T-helper 1 cell (primary cell): ENCODE data around the gene SLC25A21.

Experiments used
- DNase-seq, 5 donors: peaks; one replicate each; pipeline ENCODE4 v3.0.0-alpha.2; 2012 to 2020

Gene SLC25A21

DNA sequence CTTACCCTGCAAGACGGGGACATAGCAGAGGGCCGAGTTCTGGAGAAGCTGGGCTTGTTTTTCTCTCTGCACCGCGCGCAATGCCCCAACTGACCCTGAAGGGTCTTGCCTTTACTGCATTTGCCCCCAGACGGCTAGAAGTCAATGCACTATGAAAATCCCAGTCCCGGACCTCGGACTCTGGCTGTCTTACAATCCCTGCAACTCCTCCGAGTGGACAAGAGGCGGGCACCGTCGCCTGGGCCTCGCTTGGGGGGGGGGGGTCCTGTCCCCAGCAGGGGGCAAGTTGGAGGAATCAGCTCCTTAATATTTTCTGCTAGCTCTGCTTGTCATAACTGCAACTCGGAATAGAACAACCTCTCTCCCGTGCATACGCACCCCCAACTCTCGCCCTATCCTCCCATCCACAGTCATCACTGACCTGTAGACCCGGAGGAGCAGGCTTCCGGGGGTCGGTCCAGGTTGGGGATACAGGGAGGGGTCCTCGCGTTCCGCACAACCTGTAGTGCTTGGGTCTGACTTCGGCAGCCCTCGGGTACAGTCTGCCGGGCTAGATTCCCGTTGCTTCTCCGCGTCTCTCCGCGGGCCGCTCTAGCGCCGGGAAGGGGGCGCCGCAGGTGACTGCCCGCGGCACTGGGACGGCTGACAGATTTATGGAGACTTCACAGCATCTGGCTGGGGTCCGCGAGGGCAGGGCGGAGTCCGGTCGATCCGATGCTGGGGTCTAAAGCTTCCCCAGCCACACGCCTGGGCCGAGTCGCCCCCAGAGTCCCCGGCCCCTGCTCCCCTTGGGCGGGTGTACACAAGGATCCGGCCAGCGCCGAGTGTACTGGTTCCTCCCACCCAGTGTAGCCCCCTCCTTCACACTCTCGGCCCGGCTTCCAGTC, 514.0 kb downstream of the SLC25A21 start:
- DNase-seq, result no peak

DNA sequence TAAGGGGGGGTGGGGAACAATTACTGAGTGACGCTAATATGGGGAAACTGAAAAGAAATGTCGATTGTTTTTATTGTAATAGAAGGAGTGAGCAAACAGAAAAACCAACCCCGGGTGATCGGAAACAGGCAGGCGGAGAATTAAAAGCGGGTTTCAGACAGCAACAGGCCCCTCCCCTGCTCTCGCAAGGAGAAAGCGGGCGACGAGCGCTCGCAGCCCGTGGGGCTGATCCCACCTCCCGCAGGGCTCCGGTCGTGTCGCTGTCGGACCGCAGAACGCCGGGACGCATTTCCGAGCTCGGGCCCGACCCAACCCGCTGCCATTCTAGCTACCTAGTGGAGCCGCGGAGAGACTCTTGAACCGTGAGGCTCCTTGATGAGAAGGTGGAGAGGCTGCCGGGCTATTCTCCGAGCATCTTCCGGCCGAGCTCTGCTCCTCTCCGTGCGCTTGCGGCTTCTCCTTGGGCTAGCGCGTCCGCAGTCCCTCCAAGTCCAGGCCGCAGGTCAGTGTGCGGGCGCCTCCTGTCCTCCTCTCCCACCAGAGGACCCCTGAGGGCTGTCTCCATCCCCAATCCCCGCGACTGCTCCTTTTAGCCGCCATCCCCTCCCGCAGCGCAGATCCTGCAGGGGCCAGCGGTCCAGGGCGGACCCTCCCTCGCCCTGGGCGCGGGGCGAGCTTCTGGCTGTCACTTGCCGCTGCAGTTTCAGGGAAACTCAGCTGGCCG, 514.8 kb downstream of the SLC25A21 start:
- DNase-seq, result no peak

- DNase-seq, result no peak
Observed at GRCh38 chr14:36656687-36657398, 515.6 kb downstream of the SLC25A21 start.

- DNase-seq, result no peak
Observed at GRCh38 chr14:36655963-36656686, 516.3 kb downstream of the SLC25A21 start.

GRCh38 chr14:36655571-36655962, 516.8 kb downstream of the SLC25A21 start:
- DNase-seq, result no peak

DNA sequence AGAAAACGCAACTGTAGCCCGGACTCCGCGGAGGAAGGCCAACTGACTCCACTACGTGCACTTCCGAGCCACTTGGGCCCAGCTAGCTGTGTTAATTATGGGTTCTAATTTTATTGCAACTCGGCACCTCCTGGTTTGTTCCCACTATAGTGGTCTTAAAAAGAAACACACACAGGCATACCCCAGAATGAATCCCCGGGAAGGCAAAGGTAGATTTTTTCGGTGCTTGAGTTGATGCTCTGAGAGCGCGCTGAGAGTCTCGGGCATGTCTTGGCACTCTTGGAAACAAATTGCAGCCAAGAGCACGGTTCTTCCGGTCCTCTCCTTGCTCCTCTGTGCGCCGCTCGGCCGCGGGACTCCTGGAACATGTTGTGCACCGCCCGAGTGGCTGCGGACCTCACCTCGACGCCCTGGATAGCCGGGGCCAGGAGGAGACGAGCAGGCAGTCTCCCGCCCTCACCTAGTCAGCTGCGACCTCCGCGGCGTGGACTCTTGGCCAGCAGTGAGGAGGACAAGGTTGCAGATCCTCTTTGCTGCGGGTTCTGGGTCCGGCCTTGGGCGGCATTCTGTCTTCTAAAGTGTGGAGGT, 517.5 kb downstream of the SLC25A21 start:
- no peak for DNase-seq

DNA sequence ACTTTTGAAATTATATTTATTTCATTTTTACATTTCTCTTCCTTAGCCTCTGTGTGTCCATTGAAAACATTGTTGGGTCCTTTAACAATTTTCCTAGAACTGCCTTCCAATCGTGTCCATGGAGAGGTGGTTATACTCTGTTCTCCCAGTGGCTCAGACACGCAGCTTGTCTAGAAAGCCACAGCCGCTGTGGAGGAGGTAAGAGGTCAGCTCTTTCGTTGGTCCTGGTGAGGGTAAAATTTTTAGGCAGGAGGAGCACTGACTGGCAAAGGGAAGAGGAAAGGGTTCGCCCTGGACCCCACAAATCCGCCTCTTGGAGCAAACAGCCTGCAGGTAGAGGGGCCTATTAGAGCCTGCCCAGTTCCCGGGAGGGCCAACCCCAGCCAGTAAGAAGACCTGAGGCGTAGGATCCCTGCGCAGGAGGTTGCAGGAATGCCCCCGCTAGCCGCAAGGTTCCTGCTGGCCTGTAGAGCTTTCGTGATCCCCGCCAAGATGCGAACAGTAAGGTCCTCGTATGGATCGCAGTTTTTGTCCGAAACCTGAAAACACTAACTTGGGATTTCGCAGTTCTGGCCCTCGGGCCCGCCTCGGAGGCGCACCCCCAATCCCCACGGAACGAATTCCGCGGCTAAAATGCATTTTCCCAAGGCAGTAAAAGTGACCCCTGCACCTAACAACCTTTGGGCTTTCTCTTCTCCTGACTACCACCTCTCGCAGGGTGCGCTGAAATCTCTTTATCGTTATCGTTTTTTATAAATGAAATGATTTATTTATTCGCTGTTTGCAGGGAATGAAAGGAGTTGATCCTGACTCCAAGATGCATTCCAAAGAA, 518.2 kb downstream of the SLC25A21 start:
- DNase-seq, result no peak

GRCh38 chr14:36653413-36653812, 519.0 kb downstream of the SLC25A21 start:
- no peak for DNase-seq

- DNase-seq, result no peak
Observed at GRCh38 chr14:36652542-36653201, 519.7 kb downstream of the SLC25A21 start.

- DNase-seq, result no peak
Observed at GRCh38 chr14:36649872-36650650, 522.3 kb downstream of the SLC25A21 start.

GRCh38 chr14:36647824-36648753, 524.3 kb downstream of the SLC25A21 start:
- DNase-seq, result no peak

DNA sequence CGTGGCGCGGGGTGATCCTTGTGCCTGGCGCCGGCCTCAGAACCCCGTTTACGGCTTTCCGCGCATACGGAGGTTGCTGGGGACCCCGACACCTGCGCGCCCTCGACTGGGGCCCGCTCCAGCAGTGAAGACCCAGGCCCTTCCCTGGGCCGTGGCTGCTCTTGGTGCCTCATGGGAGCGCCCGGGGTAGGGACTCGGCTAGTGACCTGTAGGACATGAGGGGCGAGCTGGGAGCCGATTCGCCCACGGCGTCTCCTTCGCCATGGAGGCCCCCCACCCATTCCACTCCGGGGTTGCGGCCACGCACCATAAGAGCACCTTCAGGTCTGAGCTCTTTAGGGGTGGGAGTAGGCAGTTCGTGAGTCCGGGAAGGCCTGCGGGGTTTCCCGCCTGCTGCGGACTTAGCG, 525.0 kb downstream of the SLC25A21 start:
- DNase-seq, result no peak

DNA sequence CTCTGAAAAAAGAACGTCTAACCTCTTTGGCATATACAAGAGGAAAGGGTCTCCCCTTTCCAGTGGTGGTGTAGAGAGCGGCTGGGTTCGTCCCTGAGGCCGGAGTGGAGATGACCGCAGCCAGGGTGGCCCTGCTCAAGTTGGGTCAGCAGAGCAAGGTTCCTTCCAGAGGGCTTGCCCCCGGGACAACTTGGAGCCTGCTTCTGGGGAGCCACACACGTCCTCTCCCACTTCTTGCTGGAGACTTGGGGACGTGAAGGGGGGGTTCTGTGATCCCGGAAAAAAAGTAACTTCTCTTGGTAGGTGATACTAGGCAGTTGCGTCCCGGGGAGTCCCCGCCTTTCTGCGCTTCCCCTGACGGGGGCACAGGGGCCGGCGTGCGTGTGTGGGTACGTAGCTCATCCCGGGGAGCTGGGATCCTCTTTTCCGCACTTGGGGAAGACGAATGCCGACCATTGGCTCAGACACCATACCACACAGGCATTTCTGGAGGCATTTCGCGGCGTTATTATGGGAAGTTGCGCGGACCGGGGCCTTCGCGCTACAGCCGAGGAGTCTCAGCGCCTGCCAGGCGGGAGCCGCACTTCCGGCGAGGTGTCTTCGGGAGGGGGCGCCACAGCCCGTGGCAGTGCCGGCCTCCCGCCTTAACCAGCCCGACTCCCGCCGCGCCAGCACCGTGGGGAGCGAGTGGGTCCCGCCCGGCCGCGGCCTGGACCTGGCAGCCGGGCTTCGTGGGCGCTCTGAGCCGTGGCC, 525.6 kb downstream of the SLC25A21 start:
- no peak for DNase-seq

GRCh38 chr14:36633580-36633979, 538.8 kb downstream of the SLC25A21 start:
- no peak for DNase-seq
